PC-3 (cell line): ENCODE data around the gene PPP2R5D. TPM values are rescaled to one million over a fixed set of nuclear protein-coding genes. Genes with fewer than 3 reads are reported as not detected.

ENCODE experiments used
- ATAC-seq: fragments of 200-7000 bp; cut with Tn5 transposase; 2 replicates; pipeline ENCODE4 v1.9.1; 2020; ENCODE audit warnings: mild to moderate bottlenecking, moderate library complexity
- BruUV-seq: library from RNA; stranded (reverse); fragments of 400-500 nt; replicated peaks from 2 replicates; lab custom pipeline; 2021; lab: Mats Ljungman, UMichigan
- CTCF ChIA-PET: fragments of 300-600 bp; sonication (Branson Sonifier 250); formaldehyde crosslinking; loops from one replicate; lab custom pipeline; 2022; ENCODE audit warnings: antibody characterized with exemption; lab: Charles Lee
- POLR2A ChIA-PET: fragments of 300-600 bp; sonication (Branson Sonifier 250); formaldehyde crosslinking; loops from one replicate; lab custom pipeline; 2022; ENCODE audit warnings: antibody characterized with exemption; ENCODE audit not compliant: unreplicated experiment; lab: Charles Lee
- DNase-seq: peaks from one replicate; pipeline ENCODE4 v3.0.0-alpha.2; 2015
- H2AFZ ChIP-seq: fragments of 300-600 bp; sonication (generic); 2 replicates; pipeline ENCODE4 v1.6.0; 2016; ENCODE audit warnings: antibody characterized with exemption, low read length
- H3F3A ChIP-seq: fragments of 300-600 bp; sonication (generic); one replicate; pipeline ENCODE4 v1.6.0; 2017; ENCODE audit warnings: antibody characterized with exemption, low read length, control low read depth, mild to moderate bottlenecking; ENCODE audit not compliant: unreplicated experiment
- H3K27ac ChIP-seq: fragments of 300-600 bp; sonication (generic); 2 replicates; pipeline ENCODE4 v1.5.1; 2016; ENCODE audit warnings: mild to moderate bottlenecking, low read length
- H3K27me3 ChIP-seq: fragments of 300-600 bp; sonication (generic); 2 replicates; pipeline ENCODE4 v1.6.1; 2016; ENCODE audit warnings: low read length, mixed read lengths
- H3K36me3 ChIP-seq: fragments of 300-600 bp; sonication (generic); 2 replicates; pipeline ENCODE4 v1.6.1; 2016; ENCODE audit warnings: low read depth, mixed run types, low read length, mixed read lengths
- H3K4me1 ChIP-seq: fragments of 300-600 bp; sonication (generic); 2 replicates; pipeline ENCODE4 v1.5.1; 2016; ENCODE audit warnings: low read length; ENCODE audit not compliant: insufficient read depth
- H3K4me2 ChIP-seq: fragments of 300-600 bp; sonication (generic); 2 replicates; pipeline ENCODE4 v1.6.0; 2016; ENCODE audit warnings: low read length
- H3K4me3 ChIP-seq: fragments of 300-600 bp; sonication (generic); 2 replicates; pipeline ENCODE4 v1.5.1; 2016; ENCODE audit warnings: mild to moderate bottlenecking, low read length, mixed read lengths
- H3K79me2 ChIP-seq: fragments of 300-600 bp; sonication (generic); 2 replicates; pipeline ENCODE4 v1.6.1; 2017; ENCODE audit warnings: low read length, mixed read lengths
- H3K9ac ChIP-seq: fragments of 300-600 bp; sonication (generic); 2 replicates; pipeline ENCODE4 v1.6.0; 2016; ENCODE audit warnings: mild to moderate bottlenecking, low read length
- H3K9me2 ChIP-seq: fragments of 300-600 bp; sonication (generic); replicated peaks from 2 replicates; pipeline ENCODE4 v1.6.1; 2016; ENCODE audit warnings: mixed run types, low read length, mixed read lengths
- H3K9me3 ChIP-seq: fragments of 300-600 bp; sonication (generic); 2 replicates; pipeline ENCODE4 v1.6.1; 2016; ENCODE audit warnings: low read length, mixed read lengths
- H4K20me1 ChIP-seq: fragments of 300-600 bp; sonication (generic); 2 replicates; pipeline ENCODE4 v1.6.1; 2016; ENCODE audit warnings: low read length, mixed read lengths
- CTCF ChIP-seq: fragments of 300-600 bp; sonication (generic); conservative IDR thresholded peaks from 2 replicates; pipeline ENCODE4 v1.5.1; 2017; ENCODE audit warnings: antibody characterized with exemption, low read depth, mild to moderate bottlenecking, low read length
- EZH2 ChIP-seq: fragments of 300-600 bp; sonication (generic); IDR thresholded peaks from one replicate; pipeline ENCODE4 v1.6.1; 2017; ENCODE audit warnings: antibody characterized with exemption, mild to moderate bottlenecking, low read length; ENCODE audit not compliant: unreplicated experiment
- EZH2phosphoT487 ChIP-seq: fragments of 300-600 bp; sonication (generic); IDR thresholded peaks from 2 replicates; pipeline ENCODE4 v1.6.1; 2018; ENCODE audit warnings: mild to moderate bottlenecking, antibody characterized with exemption, low read length, borderline replicate concordance
- intact Hi-C: fragments of 100-400 bp; cut with micrococcal nuclease; formaldehyde crosslinking; loops from 2 replicates; pipeline ENCODE4 v1.9.0; 2023
- total RNA-seq: library from RNA; depleted of rRNA; stranded (reverse); fragments of >200 nt; gene quantifications from 2 replicates; pipeline ENCODE4 v1.2.3, GENCODE V29; 2014

The PPP2R5D gene
- total RNA-seq, 1 experiment from 2014 or later = 54.1 TPM

DNA sequence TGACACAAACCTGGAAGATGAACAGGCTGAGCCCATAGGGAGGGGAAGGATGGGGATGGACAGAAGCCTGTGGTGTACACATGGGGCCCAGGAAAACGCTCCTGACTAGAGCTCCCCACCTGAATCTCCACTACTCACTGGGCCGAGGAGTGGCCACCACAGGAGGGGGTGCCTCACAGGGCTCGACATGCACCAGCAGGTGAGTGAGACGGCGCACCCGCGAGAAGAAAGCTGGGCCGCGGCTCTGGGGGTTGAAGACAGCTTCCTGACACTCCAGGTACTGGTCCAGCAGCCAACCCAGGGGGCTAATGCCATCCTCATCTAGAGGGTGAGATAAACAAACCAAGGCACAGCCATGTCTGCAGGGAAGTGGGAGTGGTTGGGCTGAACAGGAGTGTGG is 58.9 kb downstream of the PPP2R5D start:
- BruUV-seq = no TSS peak
- no peak for TF ChIP-seq EZH2phosphoT487
- TF ChIP-seq CTCF = no peak
- no peak for TF ChIP-seq EZH2
- Histone ChIP-seq H3K9ac (no peak overlapping the region), H3K4me3 (no peak overlapping the region), H3K27ac (no peak overlapping the region), H3K9me2 (no peaks in the 10 kb centered on the region), H3K4me1 (no peaks in the 10 kb centered on the region), H3K79me2 (no peaks in the 10 kb centered on the region), H3K9me3 (no peaks in the 10 kb centered on the region), H3K4me2 (no peak overlapping the region), H3F3A (no peaks in the 10 kb centered on the region), H3K27me3 (no peaks in the 10 kb centered on the region), H2AFZ (no peak overlapping the region), H3K36me3 (peaks cover 3% of the 10 kb centered on the region), H4K20me1 (no peaks in the 10 kb centered on the region)
- intact Hi-C loops = no loop called here
- ChIA-PET CTCF (no interaction called here), POLR2A (no interaction called here)
- ATAC-seq (no peak), DNase-seq (no peak)

DNA sequence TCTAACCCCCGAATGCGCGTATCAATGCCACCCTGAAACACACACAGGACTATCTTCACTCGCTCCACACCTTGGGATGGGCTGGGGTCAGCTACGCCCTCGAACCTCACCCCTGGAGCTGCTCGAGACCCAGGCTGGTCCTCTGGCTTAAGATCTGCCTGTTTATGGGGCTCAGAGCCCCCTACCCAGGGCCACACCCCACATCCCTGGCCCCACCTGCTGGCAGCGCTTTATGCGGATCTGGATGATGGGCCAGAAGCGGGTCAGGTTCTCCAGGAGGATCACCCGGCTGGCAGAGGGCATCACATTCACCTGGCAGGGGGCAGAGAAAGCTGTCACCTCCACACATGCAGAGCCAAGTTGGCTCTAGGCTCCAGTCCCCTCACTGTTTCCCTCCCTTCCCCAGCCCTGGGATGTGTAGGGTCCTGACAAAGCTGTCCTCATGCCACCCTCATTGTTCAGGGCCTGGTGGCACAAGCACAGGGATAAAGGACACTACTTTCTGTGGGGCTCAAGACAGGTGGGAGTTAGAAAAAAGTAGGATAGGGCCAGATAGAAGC is 61.1 kb downstream of the PPP2R5D start:
- Histone ChIP-seq H4K20me1 (no peaks in the 10 kb centered on the region), H3K36me3 (peaks cover 3% of the 10 kb centered on the region), H3K79me2 (no peaks in the 10 kb centered on the region), H3K4me1 (no peaks in the 10 kb centered on the region), H3K27ac (no peak overlapping the region), H3K27me3 (no peaks in the 10 kb centered on the region), H3K9me2 (no peaks in the 10 kb centered on the region), H3K4me2 (no peak overlapping the region), H3K4me3 (no peak overlapping the region), H3K9ac (no peak overlapping the region), H3F3A (no peaks in the 10 kb centered on the region), H3K9me3 (no peaks in the 10 kb centered on the region), H2AFZ (no peak overlapping the region)
- intact Hi-C loops = no loop called here
- TF ChIP-seq EZH2 (no peak), EZH2phosphoT487 (no peak)
- ChIA-PET CTCF (no interaction called here), POLR2A (no interaction called here)
- no peak for DNase-seq
- no TSS peak for BruUV-seq
- no peak for ATAC-seq

GRCh38 chr6:43047998-43048397 is 63.6 kb downstream of the PPP2R5D start:
- no peaks in the 10 kb centered on the region for H3K9me2 ChIP-seq
- no peak for TF ChIP-seq CTCF
- no peak for TF ChIP-seq EZH2
- TF ChIP-seq EZH2phosphoT487 = no peak
- no peak overlapping the region for H3K4me3 ChIP-seq
- ChIA-PET POLR2A (no interaction called here), CTCF (no interaction called here)
- no peaks in the 10 kb centered on the region for H4K20me1 ChIP-seq
- peaks cover 10% of the 10 kb centered on the region for H3K4me1 ChIP-seq
- peaks cover 17% of the 10 kb centered on the region; the same call in 1 of the 2 replicates for H3K79me2 ChIP-seq
- H2AFZ ChIP-seq = no peak overlapping the region
- intact Hi-C loops = no loop called here
- ATAC-seq (no peak), DNase-seq (no peak)
- no peak overlapping the region for H3K4me2 ChIP-seq
- H3K9ac ChIP-seq = no peak overlapping the region
- no peak overlapping the region for H3K27ac ChIP-seq
- no peaks in the 10 kb centered on the region for H3K9me3 ChIP-seq
- BruUV-seq = no TSS peak
- H3K27me3 ChIP-seq = no peaks in the 10 kb centered on the region
- no peaks in the 10 kb centered on the region for H3F3A ChIP-seq
- H3K36me3 ChIP-seq = no peaks in the 10 kb centered on the region; the same call in 1 of the 2 replicates
